Peyer's patch (tissue), 4 donors: ENCODE measurements around the gene ACSS1. TPM values are rescaled to one million over a fixed set of nuclear protein-coding genes. Genes with fewer than 3 reads are reported as not detected.
A peak's percentile ranks its signal among the peaks of the same experiment; 100 is the strongest.

Experiments
- DNase-seq, 3 donors: peaks; one replicate each; pipeline ENCODE4 v3.0.0-alpha.2; 2017 to 2019
- H3K27ac ChIP-seq, 4 donors: fragments of 200-600 bp; sonication (generic); one replicate each; pipeline ENCODE4 v1.5.1; 2016 to 2019
- H3K27me3 ChIP-seq, 2 donors: fragments of 200-600 bp; sonication (generic); one replicate each; pipeline ENCODE4 v1.5.1; 2019
- H3K36me3 ChIP-seq, 3 donors: fragments of 200-600 bp; sonication (generic); one replicate each; pipeline ENCODE4 v1.5.1; 2016 to 2019
- H3K4me1 ChIP-seq, 4 donors: fragments of 200-600 bp; sonication (generic); one replicate each; pipeline ENCODE4 v1.5.1; 2016 to 2019
- H3K4me3 ChIP-seq, 4 donors: fragments of 200-600 bp; sonication (generic); 1 replicate in 3 of 4; 2 replicates in 1 of 4; pipeline ENCODE4 v1.5.1; 2016 to 2019; ENCODE audit warnings: mild to moderate bottlenecking in 1 of 4
- H3K9me3 ChIP-seq, 4 donors: fragments of 200-600 bp; sonication (generic); one replicate each; pipeline ENCODE4 v1.5.1; 2016 to 2019; ENCODE audit warnings: mild to moderate bottlenecking in 1 of 4
- CTCF ChIP-seq, 6 experiments: fragments of 450-650 bp in 4 of 6; fragments of 200-600 bp in 2 of 6; sonication (generic) in 1 of 6; IDR thresholded peaks; one replicate each; pipeline ENCODE4 v1.5.1; 2017 to 2019; ENCODE audit warnings: antibody characterized with exemption in 6 of 6, mild to moderate bottlenecking in 3 of 6, moderate library complexity in 1 of 6
- POLR2A ChIP-seq, 2 donors: fragments of 450-650 bp; IDR thresholded peaks; one replicate each; pipeline ENCODE4 v1.5.1; 2017; ENCODE audit warnings: antibody characterized with exemption in 2 of 2, mild to moderate bottlenecking in 2 of 2, moderate library complexity in 2 of 2
- small RNA-seq, 2 donors: library from RNA; depleted of rRNA; stranded (forward); fragments of <200 nt; gene quantifications; one replicate each; pipeline ENCODE3, GENCODE V24; 2016
- total RNA-seq, 4 donors: library from RNA; depleted of rRNA; stranded (reverse); fragments of >200 nt; gene quantifications; one replicate each; pipeline ENCODE4 v1.1.0, GENCODE V29; 2016

ACSS1 gene
- total RNA-seq, 4 donors from 2014 or later = 49.5 to 160 (median 134) TPM

- H3K4me1 ChIP-seq = no peaks in the 10 kb centered on the region
- no peaks in the 10 kb centered on the region for H3K27me3 ChIP-seq
- H3K9me3 ChIP-seq = no peaks in the 10 kb centered on the region
- TF ChIP-seq CTCF (IDR thresholded peaks at IDR 0.05) (no peak), POLR2A (IDR thresholded peaks at IDR 0.05) (no peak)
- peaks cover 0 to 45% (median 0%) of the 10 kb centered on the region in 3 donors for H3K36me3 ChIP-seq
- peak in 2 of 3 donors; percentile 32 to 39 for DNase-seq
- H3K27ac ChIP-seq = peak overlapping the region in 1 of 4 donors; percentile 32
- H3K4me3 ChIP-seq = no peak overlapping the region
These were observed 98.2 kb downstream of the ACSS1 start for GRCh38 chr20:24959591-24960301.

- H3K27ac ChIP-seq = no peak overlapping the region
- H3K36me3 ChIP-seq = peaks cover 0 to 40% (median 0%) of the 10 kb centered on the region in 3 donors
- H3K4me1 ChIP-seq = no peaks in the 10 kb centered on the region
- TF ChIP-seq POLR2A (IDR thresholded peaks at IDR 0.05) (no peak), CTCF (IDR thresholded peaks at IDR 0.05) (no peak)
- H3K27me3 ChIP-seq = no peaks in the 10 kb centered on the region
- DNase-seq = peak in 2 of 3 donors; percentile 34 to 40
- no peaks in the 10 kb centered on the region for H3K9me3 ChIP-seq
- no peak overlapping the region for H3K4me3 ChIP-seq
These were observed 99.2 kb downstream of the ACSS1 start for GRCh38 chr20:24958506-24959385.

GRCh38 chr20:24957326-24958016, 100.5 kb downstream of the ACSS1 start:
- DNase-seq = peak in 1 of 3 donors; percentile 34
- no peaks in the 10 kb centered on the region for H3K4me1 ChIP-seq
- no peaks in the 10 kb centered on the region for H3K9me3 ChIP-seq
- no peak overlapping the region for H3K27ac ChIP-seq
- H3K36me3 ChIP-seq = peaks cover 0 to 32% (median 0%) of the 10 kb centered on the region in 3 donors
- no peaks in the 10 kb centered on the region for H3K27me3 ChIP-seq
- TF ChIP-seq POLR2A (IDR thresholded peaks at IDR 0.05) (no peak), CTCF (IDR thresholded peaks at IDR 0.05) (no peak)
- H3K4me3 ChIP-seq = no peak overlapping the region

Small RNAs within 50 kb of the gene (small RNA-seq; reads per million reads assigned to genes)
- 0 reads per million in 2 donors for gene RNU6-1257P

Other genes starting within 250 kb of the ACSS1 start
- 1 to 10 TPM in 3 of 4 donors, not detected in 1; 4.2 to 4.7 (median 4.4) TPM for gene CST7, start 108.9 kb downstream of the ACSS1 start, total RNA-seq
- 10 to 100 TPM; 19.0 to 40.9 (median 31.6) TPM for gene APMAP, start 65.4 kb downstream of the ACSS1 start, total RNA-seq
- not detected for gene VSX1, start 24.0 kb upstream of the ACSS1 start, total RNA-seq
- gene ENTPD6, start 137.6 kb upstream of the ACSS1 start, total RNA-seq = 100 to 1,000 TPM; 122 to 248 (median 213) TPM
- 100 to 1,000 TPM in 2 of 4 donors, 10 to 100 TPM in 2; 88.3 to 154 (median 124) TPM for gene PYGB, start 189.9 kb upstream of the ACSS1 start, total RNA-seq